CD4-positive, alpha-beta T cell (primary cell): Measurements from ENCODE around the gene CACHD1. TPM values are rescaled to one million over a fixed set of nuclear protein-coding genes. Genes with fewer than 3 reads are reported as not detected.

Experiments used
- ATAC-seq: fragments of 200-7000 bp; cut with Tn5 transposase; one replicate; pipeline ENCODE4 v1.10.0; 2022; ENCODE audit warnings: mild to moderate bottlenecking; ENCODE audit not compliant: poor library complexity
- CTCF ChIA-PET: fragments of 350-600 bp; sonication (Branson Sonifier 250); formaldehyde crosslinking; loops from one replicate; lab custom pipeline; 2021; ENCODE audit warnings: antibody characterized with exemption, inconsistent platforms; lab: Charles Lee
- POLR2A ChIA-PET: fragments of 350-600 bp; sonication (Branson Sonifier 250); formaldehyde crosslinking; loops from one replicate; lab custom pipeline; 2021; ENCODE audit warnings: antibody characterized with exemption, inconsistent platforms; lab: Charles Lee
- DNase-seq, 14 experiments: peaks; one replicate each; pipeline ENCODE4 v3.0.0-alpha.2; 2013 to 2020; ENCODE audit warnings: mixed read lengths in 2 of 14
- H3K27ac ChIP-seq, 2 donors: one replicate each; pipeline versions ENCODE4 v1.5.1 to v1.7.0; 2013; ENCODE audit warnings: low read length in 2 of 2, low read depth in 1 of 2, mild to moderate bottlenecking in 1 of 2
- H3K27me3 ChIP-seq, 2 experiments: 1 replicate in 1 of 2; 2 replicates in 1 of 2; pipeline versions ENCODE4 v1.6.1 to v1.7.0; 2013; ENCODE audit warnings: low read length in 2 of 2, control low read depth in 1 of 2, mild to moderate bottlenecking in 1 of 2, moderate library complexity in 1 of 2; ENCODE audit not compliant: insufficient read depth in 2 of 2, control insufficient read depth in 1 of 2
- H3K36me3 ChIP-seq: one replicate; pipeline ENCODE4 v1.6.1; 2013; ENCODE audit warnings: low read length, control low read depth; ENCODE audit not compliant: insufficient read depth
- H3K4me1 ChIP-seq: one replicate; pipeline ENCODE4 v1.6.1; 2013; ENCODE audit warnings: low read length, control low read depth; ENCODE audit not compliant: insufficient read depth
- H3K4me3 ChIP-seq: one replicate; pipeline ENCODE4 v1.5.1; 2013; ENCODE audit warnings: mild to moderate bottlenecking, low read length, moderate library complexity
- H3K9me3 ChIP-seq, 2 experiments: 1 replicate in 1 of 2; 2 replicates in 1 of 2; pipeline versions ENCODE4 v1.6.1 to v1.7.0; 2013; ENCODE audit warnings: low read length in 2 of 2, mild to moderate bottlenecking in 2 of 2, control low read depth in 1 of 2, moderate library complexity in 1 of 2; ENCODE audit not compliant: control insufficient read depth in 1 of 2, insufficient read depth in 1 of 2
- H3K27ac Mint-ChIP-seq: one replicate; pipeline ENCODE4 v1.8.0; 2020; ENCODE audit warnings: mixed read lengths
- H3K27me3 Mint-ChIP-seq: one replicate; pipeline ENCODE4 v1.8.0; 2021; ENCODE audit warnings: mixed read lengths
- H3K36me3 Mint-ChIP-seq: one replicate; pipeline ENCODE4 v1.8.0; 2021; ENCODE audit warnings: low read depth, mixed read lengths
- H3K4me1 Mint-ChIP-seq: one replicate; pipeline ENCODE4 v1.8.0; 2021; ENCODE audit warnings: low read depth, mixed read lengths
- H3K4me3 Mint-ChIP-seq: one replicate; pipeline ENCODE4 v1.8.0; 2020; ENCODE audit warnings: mild to moderate bottlenecking, mixed read lengths
- H3K9me3 Mint-ChIP-seq: one replicate; pipeline ENCODE4 v1.8.0; 2020; ENCODE audit warnings: mixed read lengths
- CTCF ChIP-seq: fragments of 200-600 bp; IDR thresholded peaks from one replicate; pipeline ENCODE4 v1.8.0; 2022; ENCODE audit warnings: antibody characterized with exemption, mild to moderate bottlenecking
- intact Hi-C, 2 experiments: fragments of 100-400 bp; cut with DNase I in 1 of 2; cut with micrococcal nuclease in 1 of 2; formaldehyde crosslinking; loops; one replicate each; pipeline versions ENCODE4 v1.15.1 to v1.9.0; 2023 to 2025; cut with DNase I, micrococcal nuclease
- total RNA-seq, 174 experiments: library from RNA in 2 of 174; stranded (reverse) in 2 of 174; gene quantifications; one replicate each; pipeline ENCODE4 v1.2.3 and lab custom pipeline; 2021 to 2026

The CACHD1 gene
- total RNA-seq, 2 experiments from 2014 or later = 6.2 to 7.1 TPM

DNA sequence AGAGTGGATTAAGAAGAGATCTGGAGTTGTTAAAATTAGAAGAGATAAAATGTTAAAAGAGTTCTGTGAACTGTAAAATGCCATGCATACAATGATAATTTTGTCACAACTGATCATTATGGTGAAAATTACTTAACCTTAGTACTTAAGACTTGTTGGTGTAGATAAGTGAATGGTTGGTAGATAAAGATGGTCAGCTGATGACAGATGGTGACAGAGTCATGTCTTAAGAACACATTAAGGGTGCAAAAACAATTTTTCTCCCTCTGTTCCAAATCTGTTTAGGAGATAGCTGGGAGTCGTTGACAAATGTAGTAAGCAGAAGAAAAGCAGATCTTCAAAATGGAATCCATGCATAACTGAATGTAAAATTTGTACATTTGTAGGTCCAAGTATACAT is 18.5 kb upstream of the CACHD1 start:
- CTCF ChIA-PET = no interaction called here
- Histone ChIP-seq H3K36me3 (no peaks in the 10 kb centered on the region), H3K9me3 (no peaks in the 10 kb centered on the region), H3K27ac (no peak overlapping the region), H3K4me3 (no peak overlapping the region), H3K27me3 (no peaks in the 10 kb centered on the region), H3K4me1 (no peaks in the 10 kb centered on the region)
- no peaks in the 10 kb centered on the region for H3K4me1 Mint-ChIP-seq
- no peak for DNase-seq
- H3K36me3 Mint-ChIP-seq = no peaks in the 10 kb centered on the region
- H3K4me3 Mint-ChIP-seq = no peak overlapping the region
- no peak for ATAC-seq
- intact Hi-C loops = no loop called here
- no peaks in the 10 kb centered on the region for H3K9me3 Mint-ChIP-seq
- H3K27me3 Mint-ChIP-seq = no peaks in the 10 kb centered on the region
- POLR2A ChIA-PET = no interaction called here
- no peak for TF ChIP-seq CTCF
- no peak overlapping the region for H3K27ac Mint-ChIP-seq

- H3K4me3 Mint-ChIP-seq = no peak overlapping the region
- CTCF ChIA-PET = no interaction called here
- no peaks in the 10 kb centered on the region for H3K9me3 Mint-ChIP-seq
- no peak for TF ChIP-seq CTCF
- Histone ChIP-seq H3K4me3 (no peak overlapping the region), H3K36me3 (no peaks in the 10 kb centered on the region), H3K9me3 (no peaks in the 10 kb centered on the region), H3K27ac (no peak overlapping the region), H3K4me1 (no peaks in the 10 kb centered on the region), H3K27me3 (no peaks in the 10 kb centered on the region)
- POLR2A ChIA-PET = no interaction called here
- intact Hi-C loops = no loop called here
- H3K36me3 Mint-ChIP-seq = no peaks in the 10 kb centered on the region
- no peaks in the 10 kb centered on the region for H3K4me1 Mint-ChIP-seq
- ATAC-seq (no peak), DNase-seq (no peak)
- H3K27me3 Mint-ChIP-seq = no peaks in the 10 kb centered on the region
- no peak overlapping the region for H3K27ac Mint-ChIP-seq
Observed at GRCh38 chr1:64453688-64454087, 16.2 kb upstream of the CACHD1 start.

DNA sequence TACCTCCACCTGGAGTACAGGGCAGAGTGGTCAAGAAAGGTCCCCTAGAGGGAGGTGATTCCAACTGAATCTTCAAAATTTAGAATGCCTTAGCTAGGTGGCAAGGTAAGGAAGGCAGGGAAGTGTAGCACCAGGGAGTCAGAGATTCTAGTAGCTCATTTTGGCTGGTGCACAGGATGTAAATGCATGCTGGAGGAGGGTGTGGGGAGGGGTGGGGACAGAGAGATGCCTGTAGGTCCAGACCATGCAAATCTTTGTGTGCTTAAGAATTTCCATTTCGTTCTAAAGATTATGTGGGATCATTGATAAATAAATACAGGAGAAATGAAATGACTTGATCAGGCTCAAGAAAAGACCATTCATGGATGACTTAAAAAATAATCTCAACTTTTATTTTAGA is 11.0 kb upstream of the CACHD1 start:
- Mint-ChIP-seq H3K9me3 (no peaks in the 10 kb centered on the region), H3K4me3 (no peak overlapping the region)
- intact Hi-C loops = no loop called here

More for the DNA sequence above, 11.0 kb upstream of the CACHD1 start:
- no peak overlapping the region for H3K4me3 ChIP-seq
- ATAC-seq (no peak), DNase-seq (no peak)
- Mint-ChIP-seq H3K27ac (no peak overlapping the region), H3K36me3 (no peaks in the 10 kb centered on the region), H3K27me3 (no peaks in the 10 kb centered on the region), H3K4me1 (no peaks in the 10 kb centered on the region)
- ChIA-PET POLR2A (no interaction called here), CTCF (no interaction called here)
- no peak overlapping the region for H3K27ac ChIP-seq
- H3K4me1 ChIP-seq = no peaks in the 10 kb centered on the region
- no peaks in the 10 kb centered on the region for H3K27me3 ChIP-seq
- H3K9me3 ChIP-seq = no peaks in the 10 kb centered on the region
- H3K36me3 ChIP-seq = no peaks in the 10 kb centered on the region
- no peak for TF ChIP-seq CTCF
